H1 (cell line): ENCODE data around the gene AFTPH. TPM values are rescaled to one million over a fixed set of nuclear protein-coding genes. Genes with fewer than 3 reads are reported as not detected.

ENCODE experiments used
- BCL11A ChIP-seq, 2 experiments: IDR thresholded peaks; one replicate each; pipeline ENCODE4 v1.6.1; 2011; ENCODE audit warnings: low read depth in 2 of 2, low read length in 2 of 2, mild to moderate bottlenecking in 2 of 2
- JUN ChIP-seq: IDR thresholded peaks from 2 replicates; pipeline ENCODE4 v1.6.1; 2011; ENCODE audit warnings: low read depth, mild to moderate bottlenecking, improper control_type of control experiment, low read length
- KDM1A ChIP-seq: fragments of 200-600, 300-600 bp; sonication (generic); IDR thresholded peaks from 2 replicates; pipeline ENCODE4 v1.7.1; 2016; ENCODE audit warnings: mild to moderate bottlenecking, low read length, borderline replicate concordance
- polyA plus RNA-seq, 7 experiments: library from polyadenylated mRNA; depleted of rRNA in 3 of 7; stranded (reverse) in 5 of 7; unstranded in 2 of 7; fragments of >200 nt in 5 of 7; fragments of 200-250 nt in 2 of 7; gene quantifications; 1 replicate in 5 of 7; 2 replicates in 1 of 7; 4 replicates in 1 of 7; pipeline versions ENCODE4 v1.2.1 to v1.2.3, GENCODE V29; 2011 to 2013; ENCODE audit warnings: missing spikeins in 2 of 7, mixed read lengths in 2 of 7
- total RNA-seq: library from RNA; stranded (reverse); fragmentation: NEBNext Ultra II Directional; extraction: Animal tissue kit (Norgen Biotek cat#: 25700); gene quantifications from 2 replicates; pipeline ENCODE4 v1.2.1, GENCODE V29; 2021

AFTPH gene
- total and polyA plus RNA-seq, 2 of the 8 experiments (the other 6 are each of a cell fraction or from before 2014, with no cell fraction given), result 7.3 to 15.0 TPM

DNA sequence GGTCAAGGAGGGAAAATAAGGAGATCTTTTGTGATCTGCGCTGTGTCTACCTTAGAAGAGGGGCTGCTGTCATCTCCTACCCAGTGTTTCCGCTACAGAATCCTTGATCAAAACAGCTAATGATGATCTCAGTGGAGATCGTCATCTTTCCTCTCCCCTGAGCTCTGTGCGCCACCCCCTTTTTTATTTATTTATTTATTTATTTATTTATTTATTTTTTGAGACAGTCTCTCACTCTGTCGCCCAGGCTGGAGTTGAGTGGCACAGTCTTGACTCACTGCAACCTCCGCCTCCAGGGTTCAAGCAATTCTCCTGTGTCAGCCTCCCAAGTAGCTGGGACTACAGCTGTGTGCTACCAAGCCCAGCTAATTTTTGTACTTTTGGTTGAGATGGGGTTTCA, 74.1 kb downstream of the AFTPH start (continued):
- no peak for TF ChIP-seq BCL11A (IDR thresholded peaks at IDR 0.05; ENCODE audit: low read depth in 2 of 2, low read length in 2 of 2)
- TF ChIP-seq KDM1A, result no peak
- TF ChIP-seq JUN, result no peak
